Measurements from ENCODE around the gene EBF3. TPM values are rescaled to one million over a fixed set of nuclear protein-coding genes. Genes with fewer than 3 reads are reported as not detected.

Gene EBF3
- total RNA-seq, 1 experiment from 2014 or later = not detected

GRCh38 chr10:129950676-129951075 is 13.4 kb downstream of the EBF3 start:
- no peak overlapping the region for H3K27ac ChIP-seq (ENCODE audit: low read length)
- H3K4me1 ChIP-seq (ENCODE audit: insufficient read depth, low read length) = no peaks in the 10 kb centered on the region
- no peaks in the 10 kb centered on the region for H3K79me2 ChIP-seq (ENCODE audit: low read length)
- BruUV-seq (replicated peaks) = no TSS peak
- ATAC-seq (no peak), DNase-seq (no peak)
- H3K9ac ChIP-seq (ENCODE audit: low read length) = no peak overlapping the region
- H2AFZ ChIP-seq (ENCODE audit: low read length) = no peak overlapping the region
- no peaks in the 10 kb centered on the region for H3K9me3 ChIP-seq (ENCODE audit: low read length)
- H3F3A ChIP-seq (ENCODE audit: low read length, unreplicated experiment) = no peaks in the 10 kb centered on the region
- H3K36me3 ChIP-seq (ENCODE audit: low read depth, low read length) = no peaks in the 10 kb centered on the region
- no peak overlapping the region for H3K4me3 ChIP-seq (ENCODE audit: low read length)
- no peaks in the 10 kb centered on the region for H3K9me2 ChIP-seq (replicated peaks; ENCODE audit: low read length)
- TF ChIP-seq EZH2 (IDR thresholded peaks at IDR 0.05; ENCODE audit: low read length, unreplicated experiment) = no peak
- TF ChIP-seq EZH2phosphoT487 (IDR thresholded peaks at IDR 0.05; ENCODE audit: borderline replicate concordance, low read length) = no peak
- no peak for TF ChIP-seq CTCF (conservative IDR thresholded peaks at IDR 0.05; ENCODE audit: low read depth, low read length)
- no peaks in the 10 kb centered on the region for H4K20me1 ChIP-seq (ENCODE audit: low read length)
- H3K4me2 ChIP-seq (ENCODE audit: low read length) = no peak overlapping the region
- H3K27me3 ChIP-seq (ENCODE audit: low read length) = peaks cover 9% of the 10 kb centered on the region
- POLR2A ChIA-PET (ENCODE audit: unreplicated experiment) = no interaction called here
- CTCF ChIA-PET = no interaction called here
- intact Hi-C loops (cut with micrococcal nuclease) = no loop called here

DNA sequence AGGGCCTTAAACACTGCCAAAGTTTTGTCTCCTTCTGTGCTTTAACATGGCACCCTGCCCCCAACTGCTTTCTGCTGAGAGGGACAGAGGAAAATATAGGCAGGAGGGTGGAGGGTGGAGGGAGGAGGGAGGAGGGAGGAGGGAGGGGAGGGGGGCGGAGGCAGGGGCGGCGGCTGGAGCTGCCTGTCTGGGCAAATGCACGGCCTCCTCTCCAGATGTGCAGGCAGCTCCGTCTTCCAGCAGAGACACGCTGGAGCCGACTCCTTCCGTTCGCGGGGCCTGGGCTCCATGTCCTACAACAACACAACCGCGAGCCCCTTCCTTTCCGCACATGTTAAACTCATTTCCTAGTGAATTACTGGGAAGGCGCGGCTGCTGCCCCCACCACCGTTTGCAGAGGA is 14.2 kb downstream of the EBF3 start:
- ATAC-seq (no peak), DNase-seq (no peak)
- peaks cover under 1% of the 10 kb centered on the region; the same call in 1 of the 2 replicates for H3K27me3 ChIP-seq (ENCODE audit: low read length)
- intact Hi-C loops (cut with micrococcal nuclease) = no loop called here
- ChIA-PET POLR2A (ENCODE audit: unreplicated experiment) (no interaction called here), CTCF (no interaction called here)
- no peaks in the 10 kb centered on the region for H4K20me1 ChIP-seq (ENCODE audit: low read length)
- H2AFZ ChIP-seq (ENCODE audit: low read length) = no peak overlapping the region
- H3K4me2 ChIP-seq (ENCODE audit: low read length) = no peak overlapping the region
- no peaks in the 10 kb centered on the region for H3K9me3 ChIP-seq (ENCODE audit: low read length)
- no peaks in the 10 kb centered on the region for H3K36me3 ChIP-seq (ENCODE audit: low read depth, low read length)
- no peaks in the 10 kb centered on the region for H3K9me2 ChIP-seq (replicated peaks; ENCODE audit: low read length)
- H3K4me1 ChIP-seq (ENCODE audit: insufficient read depth, low read length) = no peaks in the 10 kb centered on the region
- H3K27ac ChIP-seq (ENCODE audit: low read length) = no peak overlapping the region
- no peak overlapping the region for H3K9ac ChIP-seq (ENCODE audit: low read length)
- no TSS peak for BruUV-seq (replicated peaks)
- no peaks in the 10 kb centered on the region for H3F3A ChIP-seq (ENCODE audit: low read length, unreplicated experiment)
- TF ChIP-seq CTCF (conservative IDR thresholded peaks at IDR 0.05; ENCODE audit: low read depth, low read length) (no peak), EZH2 (IDR thresholded peaks at IDR 0.05; ENCODE audit: low read length, unreplicated experiment) (no peak), EZH2phosphoT487 (IDR thresholded peaks at IDR 0.05; ENCODE audit: borderline replicate concordance, low read length) (no peak)
- H3K79me2 ChIP-seq (ENCODE audit: low read length) = no peaks in the 10 kb centered on the region
- no peak overlapping the region for H3K4me3 ChIP-seq (ENCODE audit: low read length)

DNA sequence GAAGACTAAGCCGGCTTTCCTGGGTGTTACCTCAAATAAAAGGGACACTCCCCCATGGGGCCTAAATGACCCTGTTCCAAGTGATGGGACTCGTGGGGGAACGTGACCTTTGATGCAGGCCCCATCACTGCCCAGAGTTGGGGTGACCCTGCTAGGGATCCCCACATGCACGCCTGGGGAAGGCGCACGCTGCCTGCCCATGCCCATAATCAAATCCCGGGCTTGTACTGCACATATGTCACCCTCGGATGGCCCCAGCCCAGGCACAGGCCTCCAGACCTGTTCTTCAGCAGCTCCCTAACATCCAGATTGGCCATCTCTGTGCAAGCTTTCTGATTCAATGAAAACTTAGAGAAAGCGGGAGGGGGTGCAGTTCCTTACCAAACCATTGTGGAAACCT is 14.7 kb downstream of the EBF3 start:
- no TSS peak for BruUV-seq (replicated peaks)
- CTCF ChIA-PET = no interaction called here
- Histone ChIP-seq H3K4me2 (ENCODE audit: low read length) (no peak overlapping the region), H3K9ac (ENCODE audit: low read length) (no peak overlapping the region), H4K20me1 (ENCODE audit: low read length) (no peaks in the 10 kb centered on the region), H3F3A (ENCODE audit: low read length, unreplicated experiment) (no peaks in the 10 kb centered on the region), H3K9me2 (replicated peaks; ENCODE audit: low read length) (no peaks in the 10 kb centered on the region), H3K4me3 (ENCODE audit: low read length) (no peak overlapping the region), H3K36me3 (ENCODE audit: low read depth, low read length) (no peaks in the 10 kb centered on the region), H3K27me3 (ENCODE audit: low read length) (no peaks in the 10 kb centered on the region; the same call in 1 of the 2 replicates), H3K27ac (ENCODE audit: low read length) (no peak overlapping the region), H3K4me1 (ENCODE audit: insufficient read depth, low read length) (no peaks in the 10 kb centered on the region), H3K9me3 (ENCODE audit: low read length) (no peaks in the 10 kb centered on the region), H2AFZ (ENCODE audit: low read length) (no peak overlapping the region), H3K79me2 (ENCODE audit: low read length) (no peaks in the 10 kb centered on the region)
- TF ChIP-seq CTCF (conservative IDR thresholded peaks at IDR 0.05; ENCODE audit: low read depth, low read length) = no peak
- TF ChIP-seq EZH2 (IDR thresholded peaks at IDR 0.05; ENCODE audit: low read length, unreplicated experiment) = no peak
- no peak for TF ChIP-seq EZH2phosphoT487 (IDR thresholded peaks at IDR 0.05; ENCODE audit: borderline replicate concordance, low read length)
- intact Hi-C loops (cut with micrococcal nuclease) = no loop called here
- POLR2A ChIA-PET (ENCODE audit: unreplicated experiment) = no interaction called here
- ATAC-seq (no peak), DNase-seq (no peak)
